Measurements from ENCODE around the gene PIBF1.
A peak's percentile ranks its signal among the peaks of the same experiment; 100 is the strongest.

PIBF1 gene

DNA sequence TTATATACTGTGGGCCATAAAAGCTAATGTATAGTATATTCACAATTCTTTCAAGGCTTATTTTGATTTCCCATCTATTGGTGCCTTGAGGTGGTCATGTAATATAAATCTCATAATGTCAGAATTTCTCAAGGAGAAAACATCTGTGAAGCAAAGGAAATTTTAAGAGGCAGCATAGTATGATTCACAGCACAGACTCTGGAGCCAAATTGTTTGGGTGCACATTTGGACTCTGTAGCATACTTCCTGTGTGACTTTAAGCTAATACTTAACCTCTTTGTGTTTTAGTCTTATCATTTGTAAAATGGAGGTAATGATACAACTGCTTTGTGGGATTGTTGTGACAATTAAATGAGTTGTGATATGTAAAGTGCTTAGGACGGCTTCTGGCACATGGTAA, 67.6 kb downstream of the PIBF1 start:
- DNase-seq (ENCODE audit: low read depth in 2 of 2) = peak; percentile 23 to 49
- no peak overlapping the region for H3K4me3 ChIP-seq (replicated peaks in 1 of 2; ENCODE audit: low read depth in 2 of 2, low read length in 2 of 2)
- TF ChIP-seq, protein P1, sequence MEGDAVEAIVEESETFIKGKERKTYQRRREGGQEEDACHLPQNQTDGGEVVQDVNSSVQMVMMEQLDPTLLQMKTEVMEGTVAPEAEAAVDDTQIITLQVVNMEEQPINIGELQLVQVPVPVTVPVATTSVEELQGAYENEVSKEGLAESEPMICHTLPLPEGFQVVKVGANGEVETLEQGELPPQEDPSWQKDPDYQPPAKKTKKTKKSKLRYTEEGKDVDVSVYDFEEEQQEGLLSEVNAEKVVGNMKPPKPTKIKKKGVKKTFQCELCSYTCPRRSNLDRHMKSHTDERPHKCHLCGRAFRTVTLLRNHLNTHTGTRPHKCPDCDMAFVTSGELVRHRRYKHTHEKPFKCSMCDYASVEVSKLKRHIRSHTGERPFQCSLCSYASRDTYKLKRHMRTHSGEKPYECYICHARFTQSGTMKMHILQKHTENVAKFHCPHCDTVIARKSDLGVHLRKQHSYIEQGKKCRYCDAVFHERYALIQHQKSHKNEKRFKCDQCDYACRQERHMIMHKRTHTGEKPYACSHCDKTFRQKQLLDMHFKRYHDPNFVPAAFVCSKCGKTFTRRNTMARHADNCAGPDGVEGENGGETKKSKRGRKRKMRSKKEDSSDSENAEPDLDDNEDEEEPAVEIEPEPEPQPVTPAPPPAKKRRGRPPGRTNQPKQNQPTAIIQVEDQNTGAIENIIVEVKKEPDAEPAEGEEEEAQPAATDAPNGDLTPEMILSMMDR (IDR thresholded peaks at IDR 0.05; ENCODE audit: low read depth, low read length) = no peak

DNA sequence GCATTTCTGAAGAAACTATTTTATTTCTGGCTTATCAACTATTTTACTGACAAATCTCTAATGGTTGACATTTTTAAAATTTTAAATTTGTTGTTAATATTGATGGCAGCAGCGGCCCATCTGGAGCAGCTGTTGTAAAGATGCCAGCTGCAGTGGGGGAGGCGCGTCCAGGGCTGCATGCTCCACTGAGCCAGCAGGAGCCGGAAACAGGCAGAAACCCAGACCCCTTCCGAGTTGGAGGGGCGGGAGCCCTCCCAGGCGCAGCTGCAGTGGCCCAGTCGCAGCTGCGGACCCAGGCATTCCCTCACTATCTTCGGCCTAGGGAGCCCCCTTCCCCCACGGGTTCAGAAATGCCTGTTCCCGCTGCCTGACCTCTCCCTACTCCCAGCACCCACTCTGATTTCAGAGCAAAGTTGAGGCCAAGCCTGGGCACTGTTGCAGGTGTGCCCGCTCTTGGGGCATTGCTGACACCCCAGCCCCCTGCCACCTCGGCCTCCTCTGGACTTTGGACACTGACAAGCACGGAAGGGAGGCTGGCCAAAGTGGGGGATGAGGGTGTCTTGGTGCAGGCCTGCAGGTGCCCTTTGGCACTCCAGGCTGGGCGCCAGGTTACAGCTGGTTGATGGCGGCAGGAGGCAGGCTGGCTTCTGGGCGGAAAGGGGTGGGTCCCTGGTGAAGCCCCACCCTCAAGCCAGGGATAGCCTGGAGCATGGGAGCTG, 69.2 kb downstream of the PIBF1 start:
- H3K4me3 ChIP-seq (replicated peaks in 1 of 2; ENCODE audit: low read depth in 2 of 2, low read length in 2 of 2) = no peak overlapping the region
- no peak for DNase-seq (ENCODE audit: low read depth in 2 of 2)
- TF ChIP-seq, protein P1 (IDR thresholded peaks at IDR 0.05; ENCODE audit: low read depth, low read length) = no peak

DNA sequence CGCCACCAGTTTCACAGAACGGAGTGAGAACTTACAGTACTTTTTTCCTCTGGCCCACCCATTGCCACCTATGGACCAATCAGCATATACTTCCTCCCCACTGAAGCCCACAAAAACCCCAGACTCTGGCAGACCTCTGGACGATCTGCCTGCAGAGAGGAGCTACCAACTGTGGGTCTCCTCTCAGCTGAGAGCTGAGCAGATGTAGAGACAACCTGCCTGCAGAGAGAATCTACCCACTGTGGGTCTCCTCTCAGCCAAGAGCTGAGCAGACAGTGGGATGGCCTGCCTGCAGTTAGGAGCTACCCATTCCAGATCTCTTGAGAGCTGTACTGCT, 69.7 kb downstream of the PIBF1 start:
- no peak overlapping the region for H3K4me3 ChIP-seq (replicated peaks in 1 of 2; ENCODE audit: low read depth in 2 of 2, low read length in 2 of 2)
- no peak for DNase-seq (ENCODE audit: low read depth in 2 of 2)
- TF ChIP-seq, protein P1 (IDR thresholded peaks at IDR 0.05; ENCODE audit: low read depth, low read length) = no peak

DNA sequence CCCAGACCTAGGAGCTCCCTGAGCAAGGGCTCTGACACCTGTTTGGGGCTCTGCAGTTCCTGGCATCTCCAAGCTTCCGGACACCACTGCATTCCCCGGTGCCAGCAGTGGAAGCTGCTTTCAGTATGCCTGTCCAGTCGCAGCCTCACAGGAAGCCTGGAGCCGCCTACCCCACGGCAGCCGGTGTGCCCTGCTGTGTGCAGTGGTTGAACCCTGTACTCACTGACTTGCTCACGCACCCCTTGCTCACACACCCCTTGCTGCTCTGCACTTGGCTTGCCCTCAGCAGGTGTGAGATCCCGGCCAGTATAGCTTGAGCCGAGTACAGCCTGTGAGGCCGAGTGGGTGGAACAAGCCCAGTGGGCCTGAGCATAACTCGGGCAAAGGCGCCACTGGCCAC, 70.3 kb downstream of the PIBF1 start:
- H3K4me3 ChIP-seq (replicated peaks in 1 of 2; ENCODE audit: low read depth in 2 of 2, low read length in 2 of 2) = no peak overlapping the region
- DNase-seq (ENCODE audit: low read depth in 2 of 2) = no peak
- TF ChIP-seq, protein P1 (IDR thresholded peaks at IDR 0.05; ENCODE audit: low read depth, low read length) = no peak

DNA sequence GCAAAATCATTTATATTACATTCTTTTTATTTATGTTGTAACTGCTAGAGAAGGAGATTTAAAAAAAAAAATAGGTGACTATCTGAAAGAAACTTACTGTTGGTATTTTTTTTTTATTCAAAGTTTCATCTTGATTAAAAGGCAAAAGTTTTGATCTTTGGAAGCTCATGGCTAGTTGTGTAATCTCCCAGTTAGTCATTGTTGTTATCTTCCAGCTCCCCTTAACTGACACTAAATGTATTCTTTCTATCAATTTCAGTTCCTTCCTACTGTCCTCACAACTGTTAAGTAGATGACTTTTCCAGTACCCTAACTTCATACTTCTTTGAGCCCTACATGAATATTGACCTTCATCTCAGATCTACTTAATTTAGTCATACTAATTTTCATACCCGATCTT, 71.1 kb downstream of the PIBF1 start:
- TF ChIP-seq, protein P1 (IDR thresholded peaks at IDR 0.05; ENCODE audit: low read depth, low read length) = no peak
- H3K4me3 ChIP-seq (replicated peaks in 1 of 2; ENCODE audit: low read depth in 2 of 2, low read length in 2 of 2) = no peak overlapping the region
- peak in 1 of 2 donors; percentile 7 for DNase-seq (ENCODE audit: low read depth in 2 of 2)

DNA sequence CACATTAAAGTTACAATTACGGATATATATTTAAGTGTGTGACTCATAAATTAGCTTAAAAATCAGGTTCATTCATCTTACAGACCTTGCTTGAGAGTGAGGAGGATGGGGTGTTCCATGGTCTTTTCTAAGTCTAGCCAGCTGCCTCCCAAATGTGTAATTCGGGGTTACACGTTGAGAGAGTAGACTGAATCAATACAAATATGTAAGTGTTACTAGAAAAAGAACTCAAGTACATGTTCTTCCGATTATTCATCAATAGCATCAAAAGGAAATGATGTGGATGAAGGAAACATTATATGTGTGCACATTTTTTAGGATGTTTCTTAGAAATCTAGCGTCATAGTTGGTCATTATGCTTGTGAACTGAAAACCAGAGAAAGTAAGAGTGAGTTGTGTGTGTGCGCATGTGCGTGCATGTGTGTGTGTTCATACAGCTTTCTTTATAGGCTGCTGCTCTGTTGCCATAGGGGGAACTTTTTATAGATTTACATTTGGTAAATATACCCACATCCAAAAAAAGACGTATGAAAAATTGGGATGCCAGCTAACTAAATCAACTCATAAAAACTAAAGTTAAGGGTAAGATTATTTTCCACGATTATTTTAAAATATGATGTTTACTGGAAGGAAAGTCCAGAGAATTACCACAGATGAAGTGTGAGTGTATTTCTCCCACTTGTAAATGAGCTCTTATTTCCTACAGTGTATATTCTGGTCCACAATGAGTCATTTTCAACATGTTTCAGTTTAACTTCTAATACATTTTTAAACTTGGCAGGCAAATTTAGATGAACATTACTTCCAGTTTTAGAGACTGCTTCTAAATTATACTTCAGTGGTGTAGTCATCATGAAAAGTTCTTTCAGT, 82.4 kb downstream of the PIBF1 start:
- peak; percentile 5 to 15 for DNase-seq (ENCODE audit: low read depth in 2 of 2)
- TF ChIP-seq, protein P1 (IDR thresholded peaks at IDR 0.05; ENCODE audit: low read depth, low read length) = no peak
- H3K4me3 ChIP-seq (replicated peaks in 1 of 2; ENCODE audit: low read depth in 2 of 2, low read length in 2 of 2) = no peak overlapping the region
